Eye (tissue), 1 donor: ENCODE data around the gene IDH3G.
A peak's percentile ranks its signal among the peaks of the same experiment; 100 is the strongest.
"Not testable (repeated sequence)": the region's sequence is repeated elsewhere in the genome, so short reads cannot be mapped to it uniquely, and the experiment has no call there.

Experiments
- DNase-seq: peaks from one replicate; pipeline ENCODE4 v3.0.0-alpha.2; 2015

The IDH3G gene

DNA sequence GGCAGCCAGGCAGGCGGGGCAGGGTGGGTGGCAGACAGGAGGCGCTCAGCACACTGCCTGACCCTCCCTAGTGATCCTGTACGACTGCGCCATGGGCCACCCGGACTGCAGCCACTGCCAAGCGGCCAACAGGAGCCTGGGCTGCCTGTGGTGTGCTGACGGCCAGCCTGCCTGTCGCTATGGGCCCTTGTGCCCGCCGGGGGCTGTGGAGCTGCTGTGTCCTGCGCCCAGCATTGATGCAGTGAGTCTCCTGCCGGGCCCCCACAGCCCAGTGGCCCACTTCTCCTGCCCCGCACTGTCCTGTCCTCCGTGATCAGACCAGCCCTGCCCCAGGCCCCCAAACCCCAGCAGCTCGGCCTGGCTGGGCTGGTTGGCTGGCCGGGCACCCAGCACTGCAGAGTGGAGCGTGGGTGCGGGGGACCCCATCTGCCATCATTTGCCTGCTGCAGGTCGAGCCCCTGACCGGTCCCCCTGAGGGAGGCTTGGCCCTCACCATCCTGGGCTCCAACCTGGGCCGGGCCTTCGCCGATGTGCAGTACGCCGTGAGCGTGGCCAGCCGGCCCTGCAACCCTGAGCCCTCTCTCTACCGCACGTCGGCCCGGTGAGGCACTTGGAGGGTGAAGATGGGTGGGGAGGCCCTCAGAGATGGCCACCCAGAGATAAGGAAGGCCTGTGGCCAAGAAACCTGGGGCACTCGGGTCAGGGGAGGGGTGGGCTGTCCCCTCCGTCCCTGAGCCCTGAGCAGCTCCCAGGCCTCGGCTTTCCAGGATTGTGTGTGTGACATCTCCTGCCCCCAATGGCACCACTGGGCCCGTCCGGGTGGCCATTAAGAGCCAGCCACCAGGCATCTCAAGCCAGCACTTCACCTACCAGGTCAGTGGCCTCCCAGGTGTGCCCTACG is 22.5 kb downstream of the IDH3G start:
- no peak for DNase-seq

DNA sequence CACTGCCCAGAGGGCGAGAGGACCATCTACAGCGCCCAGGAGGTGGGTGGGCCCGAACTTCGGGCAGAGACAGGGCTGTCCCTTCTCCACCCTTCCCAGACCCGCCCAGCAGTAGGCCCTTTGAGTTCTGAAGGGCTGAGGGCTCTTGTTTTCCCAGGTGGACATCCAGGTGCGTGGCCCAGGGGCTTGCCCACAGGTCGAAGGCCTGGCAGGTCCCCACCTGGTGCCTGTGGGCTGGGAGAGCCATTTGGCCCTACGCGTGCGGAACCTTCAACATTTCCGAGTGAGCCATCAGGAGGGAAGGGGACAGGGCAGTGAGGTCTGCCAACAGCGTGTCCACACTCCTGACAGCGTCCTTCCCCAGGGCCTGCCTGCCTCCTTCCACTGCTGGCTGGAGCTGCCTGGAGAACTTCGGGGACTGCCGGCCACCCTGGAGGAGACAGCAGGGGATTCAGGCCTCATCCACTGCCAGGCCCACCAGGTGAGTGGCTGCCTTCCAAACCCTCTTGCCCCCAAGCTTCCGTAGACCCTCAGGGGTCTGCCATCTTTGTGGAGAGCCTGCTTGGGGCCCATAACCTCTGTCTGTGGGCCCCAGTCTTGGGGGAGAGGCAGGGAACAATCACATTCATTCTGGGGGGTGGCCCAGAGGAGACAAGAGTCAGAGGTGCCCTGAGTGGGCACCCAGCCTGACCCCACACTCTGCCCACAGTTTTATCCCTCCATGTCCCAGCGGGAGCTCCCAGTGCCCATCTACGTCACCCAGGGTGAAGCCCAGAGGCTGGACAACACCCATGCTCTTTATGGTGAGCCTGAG is 23.4 kb downstream of the IDH3G start:
- DNase-seq = no peak

- no peak for DNase-seq
Measured at GRCh38 chrX:153769865-153770600, 24.1 kb downstream of the IDH3G start.

GRCh38 chrX:153769158-153769864 is 24.9 kb downstream of the IDH3G start:
- DNase-seq = no peak

GRCh38 chrX:153768311-153769157 is 25.6 kb downstream of the IDH3G start:
- DNase-seq = no peak

DNA sequence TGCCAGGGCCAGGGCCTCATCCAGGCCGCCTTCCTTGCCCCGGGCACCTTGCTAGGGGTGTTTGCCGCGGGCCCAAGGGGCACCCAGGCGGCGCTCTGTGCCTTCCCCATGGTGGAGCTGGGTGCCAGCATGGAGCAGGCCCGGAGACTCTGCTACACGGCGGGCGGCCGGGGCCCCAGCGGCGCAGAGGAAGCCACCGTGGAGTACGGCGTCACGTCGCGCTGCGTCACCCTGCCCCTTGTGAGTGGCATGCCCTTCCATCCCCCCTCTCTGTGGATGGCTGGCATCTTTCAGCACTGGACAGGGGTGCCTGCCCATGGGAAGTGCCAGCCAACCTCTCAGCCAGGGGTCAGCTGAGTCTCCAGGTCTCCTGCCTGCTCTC is 26.5 kb downstream of the IDH3G start:
- DNase-seq = no peak

DNA sequence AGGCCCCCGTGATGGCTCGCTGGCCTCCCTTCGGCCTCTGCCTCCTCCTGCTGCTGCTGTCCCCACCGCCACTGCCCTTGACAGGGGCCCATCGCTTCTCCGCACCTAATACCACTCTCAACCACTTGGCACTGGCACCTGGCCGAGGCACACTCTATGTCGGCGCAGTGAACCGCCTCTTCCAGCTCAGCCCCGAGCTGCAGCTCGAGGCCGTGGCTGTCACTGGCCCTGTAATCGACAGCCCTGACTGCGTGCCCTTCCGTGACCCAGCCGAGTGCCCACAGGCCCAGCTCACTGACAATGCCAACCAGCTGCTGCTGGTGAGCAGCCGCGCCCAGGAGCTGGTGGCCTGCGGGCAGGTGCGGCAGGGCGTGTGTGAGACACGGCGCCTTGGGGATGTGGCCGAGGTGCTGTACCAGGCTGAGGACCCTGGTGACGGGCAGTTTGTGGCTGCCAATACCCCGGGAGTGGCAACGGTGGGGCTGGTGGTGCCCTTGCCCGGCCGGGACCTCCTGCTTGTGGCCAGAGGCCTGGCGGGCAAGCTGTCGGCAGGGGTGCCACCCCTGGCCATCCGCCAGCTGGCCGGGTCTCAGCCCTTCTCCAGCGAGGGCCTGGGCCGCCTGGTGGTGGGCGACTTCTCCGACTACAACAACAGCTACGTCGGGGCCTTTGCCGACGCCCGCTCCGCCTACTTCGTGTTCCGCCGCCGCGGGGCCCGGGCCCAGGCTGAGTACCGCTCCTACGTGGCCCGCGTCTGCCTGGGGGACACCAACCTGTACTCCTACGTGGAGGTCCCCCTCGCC is 27.1 kb downstream of the IDH3G start:
- DNase-seq = no peak

GRCh38 chrX:153766098-153766817 is 27.9 kb downstream of the IDH3G start:
- peak; percentile 70 for DNase-seq

DNA sequence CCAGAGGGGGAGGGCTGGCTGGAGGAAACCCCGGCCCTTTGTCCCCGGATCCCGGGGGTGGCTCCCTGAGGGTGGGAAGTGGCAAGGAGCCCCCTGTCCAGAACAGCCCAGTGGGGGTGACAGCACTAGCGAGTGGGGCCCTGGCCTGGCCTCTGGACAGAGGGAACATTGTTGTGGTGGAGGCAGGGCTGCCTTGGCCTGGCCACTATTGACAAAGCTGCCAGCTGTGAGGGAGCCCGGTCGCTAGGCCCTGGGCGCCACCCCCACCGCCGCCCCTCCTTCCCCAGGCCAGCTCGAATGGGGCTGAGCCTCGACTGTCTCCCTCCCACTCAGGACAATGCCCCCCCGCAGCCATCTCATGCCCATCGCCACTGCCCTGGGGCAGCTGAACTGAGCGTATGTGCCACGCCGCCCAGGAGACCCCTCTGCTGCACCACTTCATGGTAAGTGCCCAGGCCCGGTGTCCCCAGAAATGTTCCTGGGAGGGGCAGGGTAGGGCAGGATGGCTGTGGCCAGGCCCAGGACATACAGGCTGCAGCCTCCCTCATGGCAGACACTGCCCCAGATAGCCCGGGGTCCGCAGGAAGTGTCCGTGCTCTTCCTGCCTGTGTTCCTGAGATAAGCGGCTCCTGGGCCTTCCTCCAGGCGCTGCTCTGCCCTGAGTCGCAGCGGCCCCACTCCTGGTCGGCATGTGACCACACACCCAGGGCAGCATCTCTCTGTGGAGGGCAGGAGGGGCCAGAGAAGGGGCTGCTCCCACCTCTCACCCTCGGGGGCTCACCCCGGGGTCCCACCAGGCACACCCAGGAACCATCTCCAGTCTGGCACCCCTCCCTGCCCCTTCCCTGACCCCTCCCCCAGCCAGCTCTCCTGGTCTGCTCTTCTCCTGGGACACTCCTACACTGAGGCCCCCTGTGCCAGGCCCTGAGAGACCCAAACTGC is 28.8 kb downstream of the IDH3G start:
- DNase-seq = peak; percentile 13

DNA sequence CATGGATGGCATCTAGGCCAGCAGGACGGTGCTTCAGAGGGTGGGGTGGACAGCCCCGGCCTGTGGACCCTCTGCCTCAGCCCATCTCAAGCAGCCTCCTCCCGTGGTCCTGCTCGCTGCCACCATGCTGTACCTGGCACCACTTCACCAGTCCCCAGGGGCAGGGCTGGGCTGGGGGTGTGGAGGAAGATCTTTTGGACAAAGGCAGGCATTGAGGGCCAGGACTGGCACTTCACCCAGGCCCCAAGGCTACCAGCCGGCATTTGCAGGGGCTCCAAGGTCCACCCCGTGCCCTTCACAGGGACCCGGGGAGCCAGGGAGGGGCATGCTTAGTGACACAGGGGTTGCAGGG is 29.4 kb downstream of the IDH3G start:
- no peak for DNase-seq

GRCh38 chrX:153763989-153764755 is 30.0 kb downstream of the IDH3G start, which contains the start of gene PLXNB3:
TSS of gene PLXNB3 (plus strand) at chrX:153764249. CDS start at chrX:153765536, 1,287 bp downstream.
- DNase-seq = peak; percentile 76

DNA sequence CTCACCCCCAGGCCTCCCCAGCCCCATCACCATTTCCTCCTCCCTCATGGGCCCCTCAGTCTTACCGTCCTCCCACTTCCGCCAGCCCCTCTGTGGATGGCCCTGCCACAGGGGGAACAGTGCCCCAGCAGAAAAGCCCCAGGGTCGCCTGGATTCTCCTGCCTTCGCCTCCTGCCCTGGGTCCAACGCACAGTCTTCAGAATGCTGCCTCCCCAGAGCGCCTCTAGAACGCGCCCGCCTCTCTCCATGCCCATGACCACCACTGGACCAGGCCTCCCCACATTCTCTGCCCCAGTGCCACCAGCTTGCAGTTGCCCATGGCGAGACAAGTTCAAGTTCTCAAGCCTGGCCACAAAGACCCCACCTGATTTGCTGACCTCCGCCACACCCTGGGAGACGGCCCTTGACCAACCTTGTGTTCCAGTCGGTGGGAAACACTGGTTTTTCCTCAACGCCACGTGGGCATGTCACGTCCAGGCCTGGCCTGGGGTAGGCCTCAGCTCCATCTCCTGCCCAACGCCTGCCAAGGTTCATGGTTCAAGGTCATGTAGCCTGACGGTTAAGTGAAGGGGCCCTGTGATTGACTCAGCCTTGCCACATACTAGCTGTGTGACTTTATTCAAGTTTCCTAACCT is 30.8 kb downstream of the IDH3G start:
- no peak for DNase-seq

DNA sequence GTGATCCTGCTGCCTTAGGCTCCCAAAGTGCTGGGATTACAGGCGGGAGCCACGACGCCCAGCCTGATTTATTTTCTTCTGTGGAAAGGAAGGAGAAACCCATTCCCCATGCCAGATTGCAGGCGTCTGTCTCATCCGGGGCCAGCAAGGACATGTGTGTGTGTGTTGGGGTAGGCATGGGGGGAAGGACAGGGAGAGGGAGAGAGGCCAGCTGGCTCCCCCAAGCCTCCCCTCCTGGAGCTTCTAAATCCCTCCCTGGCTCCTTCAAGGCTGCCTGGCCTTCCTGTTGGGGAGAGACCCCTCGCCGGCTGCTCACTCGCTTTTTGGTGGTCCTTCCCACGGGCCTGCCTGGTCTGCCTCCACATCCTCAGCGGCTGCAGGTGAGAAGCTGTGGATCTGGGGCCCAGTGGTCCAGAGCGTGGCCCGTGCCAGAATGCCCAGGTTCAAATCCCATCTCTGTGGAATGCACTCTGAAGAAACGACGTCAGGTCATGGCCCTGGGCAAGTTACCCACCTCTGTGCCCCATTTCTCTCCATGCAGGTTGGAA is 31.5 kb downstream of the IDH3G start:
- no peak for DNase-seq

DNA sequence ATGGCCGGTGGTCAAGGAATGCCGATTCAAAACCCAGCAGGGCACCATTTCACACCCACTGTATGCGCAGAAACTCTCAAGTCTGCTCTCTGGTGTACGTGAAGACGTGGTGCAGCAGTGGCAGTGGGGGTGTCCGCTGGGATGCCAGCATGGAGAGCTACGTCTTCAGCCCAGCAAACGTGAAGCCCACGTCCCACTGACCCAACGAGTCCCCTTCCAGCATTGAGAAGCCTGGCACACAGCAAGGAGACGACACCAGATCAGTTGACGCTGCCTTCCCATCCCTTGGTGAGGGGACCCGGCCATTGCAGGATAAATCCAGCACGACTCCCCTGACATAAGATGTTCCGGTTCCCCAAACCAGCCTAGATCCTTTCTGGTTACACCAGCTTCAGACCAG is 32.3 kb downstream of the IDH3G start:
- DNase-seq = no peak

DNA sequence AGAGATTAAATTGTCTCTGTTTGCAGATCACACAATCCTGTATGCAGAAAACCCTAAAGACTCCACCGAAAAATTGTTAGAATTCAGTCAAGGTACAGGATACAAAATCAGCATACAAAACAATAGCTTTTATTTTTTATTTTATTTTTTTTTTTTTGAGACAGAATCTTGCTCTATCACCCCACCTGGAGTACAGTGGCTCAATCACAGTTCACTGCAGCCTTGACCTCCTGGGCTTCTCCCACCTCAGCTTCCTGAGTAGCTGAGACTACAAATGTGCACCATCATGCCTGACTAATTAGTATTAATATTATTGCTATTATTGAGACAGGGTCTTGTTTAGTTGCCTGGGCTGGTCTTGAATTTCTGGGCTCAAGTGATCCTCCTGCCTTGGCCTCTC is 39.0 kb downstream of the IDH3G start:
- DNase-seq = no peak

- DNase-seq = peak; percentile 29
Measured at GRCh38 chrX:153750127-153750774, 43.9 kb downstream of the IDH3G start.

DNA sequence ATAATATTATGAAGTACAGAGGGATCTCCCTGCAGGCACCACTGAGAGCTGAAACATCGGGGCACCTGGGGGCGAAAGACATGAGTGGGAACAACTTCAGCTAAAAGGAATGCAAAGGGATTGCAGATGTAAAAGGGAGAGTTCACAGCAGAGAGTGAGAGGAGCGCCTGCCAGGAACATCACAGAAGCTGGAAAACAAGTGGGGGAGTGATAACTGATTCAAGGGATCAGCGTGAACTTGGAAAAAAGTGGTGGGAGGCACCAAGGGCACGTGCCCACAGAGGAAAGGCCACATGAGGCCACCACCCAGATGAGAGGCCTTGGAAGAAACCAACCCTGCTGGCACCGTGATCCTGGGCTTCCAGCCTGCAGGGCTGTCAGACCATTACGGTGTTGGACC is 45.2 kb downstream of the IDH3G start:
- not testable (repeated sequence) for DNase-seq
